ENCODE data around the gene TANC1. TPM values are rescaled to one million over a fixed set of nuclear protein-coding genes. Genes with fewer than 3 reads are reported as not detected.

Gene TANC1
- polyA plus RNA-seq, 1 donor (not counting 4 experiments of a cell fraction or from before 2014, with no cell fraction given) = 33.5 TPM

GRCh38 chr2:159215116-159215515 is 246.7 kb downstream of the TANC1 start:
- no peak overlapping the region for H3K4me2 ChIP-seq (ENCODE audit: control insufficient read depth, extremely low read depth, insufficient read depth, low read depth, low read length)
- FAIRE-seq (no peak), DNase-seq (ENCODE audit: low read depth, low spot score) (no peak)
- TF ChIP-seq EZH2 (IDR thresholded peaks at IDR 0.05; ENCODE audit: low read length) = no peak
- no peaks in the 10 kb centered on the region for H3K9me3 ChIP-seq (ENCODE audit: control insufficient read depth, low read depth, low read length)
- no peak overlapping the region for H3K9ac ChIP-seq (ENCODE audit: control insufficient read depth, extremely low read depth, insufficient read depth, low read length)
- H3K4me3 ChIP-seq (ENCODE audit: control insufficient read depth in 2 of 3, extremely low read depth in 1 of 3, insufficient read depth in 2 of 3, low read depth in 1 of 3, low read length in 3 of 3) = no peak overlapping the region
- H3K79me2 ChIP-seq (ENCODE audit: control insufficient read depth, insufficient read depth, low read length) = no peaks in the 10 kb centered on the region
- H4K20me1 ChIP-seq (ENCODE audit: control insufficient read depth, extremely low read depth, insufficient read depth, low read length) = no peaks in the 10 kb centered on the region
- peaks cover 2% of the 10 kb centered on the region for H3K9me1 ChIP-seq (ENCODE audit: control insufficient read depth, extremely low read depth, insufficient read depth, low read length)
- dilution Hi-C loops (cut with MboI; ENCODE audit: extremely low pct_ligation_motif_present, low sequenced_read_pairs) = no loop called here
- H3K27ac ChIP-seq (ENCODE audit: control insufficient read depth, insufficient read depth, low read length) = no peak overlapping the region
- no peaks in the 10 kb centered on the region for H3K4me1 ChIP-seq (ENCODE audit: control insufficient read depth, extremely low read depth, insufficient read depth, low read length)
- H3K36me3 ChIP-seq (ENCODE audit: control insufficient read depth in 2 of 2, extremely low read depth in 1 of 2, insufficient read depth in 2 of 2, low read length in 2 of 2) = peaks cover 35 to 41% of the 10 kb centered on the region in 2 experiments
- H2AFZ ChIP-seq (ENCODE audit: control insufficient read depth, low read length) = no peak overlapping the region
- no peaks in the 10 kb centered on the region for H3K27me3 ChIP-seq (ENCODE audit: control insufficient read depth, extremely low read depth, insufficient read depth, low read length)

- Histone ChIP-seq H3K4me1 (ENCODE audit: control insufficient read depth, extremely low read depth, insufficient read depth, low read length) (no peaks in the 10 kb centered on the region), H3K9ac (ENCODE audit: control insufficient read depth, extremely low read depth, insufficient read depth, low read length) (no peak overlapping the region), H3K36me3 (ENCODE audit: control insufficient read depth in 2 of 2, extremely low read depth in 1 of 2, insufficient read depth in 2 of 2, low read length in 2 of 2) (peaks cover 39 to 41% of the 10 kb centered on the region in 2 experiments), H2AFZ (ENCODE audit: control insufficient read depth, low read length) (no peak overlapping the region), H3K79me2 (ENCODE audit: control insufficient read depth, insufficient read depth, low read length) (no peaks in the 10 kb centered on the region), H3K4me2 (ENCODE audit: control insufficient read depth, extremely low read depth, insufficient read depth, low read depth, low read length) (no peak overlapping the region), H3K9me1 (ENCODE audit: control insufficient read depth, extremely low read depth, insufficient read depth, low read length) (no peaks in the 10 kb centered on the region), H4K20me1 (ENCODE audit: control insufficient read depth, extremely low read depth, insufficient read depth, low read length) (no peaks in the 10 kb centered on the region), H3K9me3 (ENCODE audit: control insufficient read depth, low read depth, low read length) (no peaks in the 10 kb centered on the region), H3K27me3 (ENCODE audit: control insufficient read depth, extremely low read depth, insufficient read depth, low read length) (no peaks in the 10 kb centered on the region), H3K27ac (ENCODE audit: control insufficient read depth, insufficient read depth, low read length) (no peak overlapping the region), H3K4me3 (ENCODE audit: control insufficient read depth in 2 of 3, extremely low read depth in 1 of 3, insufficient read depth in 2 of 3, low read depth in 1 of 3, low read length in 3 of 3) (no peak overlapping the region)
- DNase-seq (ENCODE audit: low read depth, low spot score) = no peak
- dilution Hi-C loops (cut with MboI; ENCODE audit: extremely low pct_ligation_motif_present, low sequenced_read_pairs) = no loop called here
- FAIRE-seq = no peak
- TF ChIP-seq EZH2 (IDR thresholded peaks at IDR 0.05; ENCODE audit: low read length) (no peak), CTCF (optimal IDR thresholded peaks at IDR 0.05 in 1 of 3, IDR thresholded peaks at IDR 0.05 in 1 of 3, conservative IDR thresholded peaks at IDR 0.05 in 1 of 3; ENCODE audit: extremely low read depth in 1 of 3, insufficient read depth in 2 of 3, low read length in 3 of 3) (no peak)
Observed at GRCh38 chr2:159217676-159218075, 249.2 kb downstream of the TANC1 start.

GRCh38 chr2:159218389-159218788 is 249.9 kb downstream of the TANC1 start:
- TF ChIP-seq CTCF (optimal IDR thresholded peaks at IDR 0.05 in 1 of 3, IDR thresholded peaks at IDR 0.05 in 1 of 3, conservative IDR thresholded peaks at IDR 0.05 in 1 of 3; ENCODE audit: extremely low read depth in 1 of 3, insufficient read depth in 2 of 3, low read length in 3 of 3) (no peak), EZH2 (IDR thresholded peaks at IDR 0.05; ENCODE audit: low read length) (no peak)
- no peak overlapping the region for H2AFZ ChIP-seq (ENCODE audit: control insufficient read depth, low read length)
- H3K9me3 ChIP-seq (ENCODE audit: control insufficient read depth, low read depth, low read length) = no peaks in the 10 kb centered on the region
- no peaks in the 10 kb centered on the region for H3K79me2 ChIP-seq (ENCODE audit: control insufficient read depth, insufficient read depth, low read length)
- dilution Hi-C loops (cut with MboI; ENCODE audit: extremely low pct_ligation_motif_present, low sequenced_read_pairs) = no loop called here
- peaks cover 37 to 38% of the 10 kb centered on the region in 2 experiments for H3K36me3 ChIP-seq (ENCODE audit: control insufficient read depth in 2 of 2, extremely low read depth in 1 of 2, insufficient read depth in 2 of 2, low read length in 2 of 2)
- no peak overlapping the region for H3K27ac ChIP-seq (ENCODE audit: control insufficient read depth, insufficient read depth, low read length)
- no peaks in the 10 kb centered on the region for H3K4me1 ChIP-seq (ENCODE audit: control insufficient read depth, extremely low read depth, insufficient read depth, low read length)
- DNase-seq (ENCODE audit: low read depth, low spot score) (no peak), FAIRE-seq (no peak)
- no peaks in the 10 kb centered on the region for H3K27me3 ChIP-seq (ENCODE audit: control insufficient read depth, extremely low read depth, insufficient read depth, low read length)
- no peaks in the 10 kb centered on the region for H4K20me1 ChIP-seq (ENCODE audit: control insufficient read depth, extremely low read depth, insufficient read depth, low read length)
- no peak overlapping the region for H3K4me2 ChIP-seq (ENCODE audit: control insufficient read depth, extremely low read depth, insufficient read depth, low read depth, low read length)
- H3K9me1 ChIP-seq (ENCODE audit: control insufficient read depth, extremely low read depth, insufficient read depth, low read length) = no peaks in the 10 kb centered on the region
- H3K9ac ChIP-seq (ENCODE audit: control insufficient read depth, extremely low read depth, insufficient read depth, low read length) = no peak overlapping the region
- no peak overlapping the region for H3K4me3 ChIP-seq (ENCODE audit: control insufficient read depth in 2 of 3, extremely low read depth in 1 of 3, insufficient read depth in 2 of 3, low read depth in 1 of 3, low read length in 3 of 3)
